GM21381 (cell line): ENCODE results near the gene ATMIN.

ENCODE experiments used
- ATAC-seq: cut with Tn5 transposase; IDR thresholded peaks from one replicate; pipeline ENCODE4 v1.9.1; 2021; ENCODE audit warnings: mild to moderate bottlenecking, moderate library complexity; ENCODE audit not compliant: unreplicated experiment

The ATMIN gene

GRCh38 chr16:81035398-81035974 is at the start of gene ATMIN:
Gene ATMIN, plus strand, starts transcription at chr16:81035842. Its CDS starts 29 bp downstream, at chr16:81035871.
- ATAC-seq: peak; percentile 89

- ATAC-seq: no peak
These were observed 49.1 kb upstream of the ATMIN start for GRCh38 chr16:80986557-80986956.

GRCh38 chr16:80988756-80989155 is 46.9 kb upstream of the ATMIN start:
- ATAC-seq: no peak

GRCh38 chr16:80989801-80990200 is 45.8 kb upstream of the ATMIN start:
- ATAC-seq: no peak

- ATAC-seq: no peak
These were observed 45.1 kb upstream of the ATMIN start for GRCh38 chr16:80990577-80990976.

- no peak for ATAC-seq
These were observed 44.7 kb upstream of the ATMIN start for GRCh38 chr16:80990978-80991377.

GRCh38 chr16:80991792-80992430 is 43.7 kb upstream of the ATMIN start:
- ATAC-seq: no peak

- no peak for ATAC-seq
These were observed 42.9 kb upstream of the ATMIN start for GRCh38 chr16:80992676-80993293.

- no peak for ATAC-seq
These were observed 42.3 kb upstream of the ATMIN start for GRCh38 chr16:80993307-80993706.

- ATAC-seq: no peak
These were observed 41.8 kb upstream of the ATMIN start for GRCh38 chr16:80993834-80994233.

- ATAC-seq: no peak
These were observed 41.2 kb upstream of the ATMIN start for GRCh38 chr16:80994451-80994850.

GRCh38 chr16:80996688-80997138 is 38.9 kb upstream of the ATMIN start:
- no peak for ATAC-seq

GRCh38 chr16:80997139-80997798 is 38.4 kb upstream of the ATMIN start:
- peak; percentile 67 for ATAC-seq

GRCh38 chr16:80997964-80998620 is 37.5 kb upstream of the ATMIN start:
- ATAC-seq: no peak

- ATAC-seq: no peak
These were observed 34.8 kb upstream of the ATMIN start for GRCh38 chr16:81000873-81001272.

GRCh38 chr16:81001330-81001729 is 34.3 kb upstream of the ATMIN start:
- ATAC-seq: no peak

GRCh38 chr16:81003064-81003463 is 32.6 kb upstream of the ATMIN start:
- no peak for ATAC-seq

GRCh38 chr16:81003610-81004460 is 31.8 kb upstream of the ATMIN start:
- no peak for ATAC-seq

- no peak for ATAC-seq
These were observed 30.8 kb upstream of the ATMIN start for GRCh38 chr16:81004646-81005353.
